HG03175 (cell line): ENCODE results near the gene METTL9.
"Not testable (repeated sequence)": the region's sequence is repeated elsewhere in the genome, so short reads cannot be mapped to it uniquely, and the experiment has no call there.

Experiments
- ATAC-seq: cut with Tn5 transposase; IDR thresholded peaks from one replicate; pipeline ENCODE4 v1.9.1; 2021; ENCODE audit warnings: mild to moderate bottlenecking, moderate library complexity; ENCODE audit not compliant: unreplicated experiment

METTL9 gene

DNA sequence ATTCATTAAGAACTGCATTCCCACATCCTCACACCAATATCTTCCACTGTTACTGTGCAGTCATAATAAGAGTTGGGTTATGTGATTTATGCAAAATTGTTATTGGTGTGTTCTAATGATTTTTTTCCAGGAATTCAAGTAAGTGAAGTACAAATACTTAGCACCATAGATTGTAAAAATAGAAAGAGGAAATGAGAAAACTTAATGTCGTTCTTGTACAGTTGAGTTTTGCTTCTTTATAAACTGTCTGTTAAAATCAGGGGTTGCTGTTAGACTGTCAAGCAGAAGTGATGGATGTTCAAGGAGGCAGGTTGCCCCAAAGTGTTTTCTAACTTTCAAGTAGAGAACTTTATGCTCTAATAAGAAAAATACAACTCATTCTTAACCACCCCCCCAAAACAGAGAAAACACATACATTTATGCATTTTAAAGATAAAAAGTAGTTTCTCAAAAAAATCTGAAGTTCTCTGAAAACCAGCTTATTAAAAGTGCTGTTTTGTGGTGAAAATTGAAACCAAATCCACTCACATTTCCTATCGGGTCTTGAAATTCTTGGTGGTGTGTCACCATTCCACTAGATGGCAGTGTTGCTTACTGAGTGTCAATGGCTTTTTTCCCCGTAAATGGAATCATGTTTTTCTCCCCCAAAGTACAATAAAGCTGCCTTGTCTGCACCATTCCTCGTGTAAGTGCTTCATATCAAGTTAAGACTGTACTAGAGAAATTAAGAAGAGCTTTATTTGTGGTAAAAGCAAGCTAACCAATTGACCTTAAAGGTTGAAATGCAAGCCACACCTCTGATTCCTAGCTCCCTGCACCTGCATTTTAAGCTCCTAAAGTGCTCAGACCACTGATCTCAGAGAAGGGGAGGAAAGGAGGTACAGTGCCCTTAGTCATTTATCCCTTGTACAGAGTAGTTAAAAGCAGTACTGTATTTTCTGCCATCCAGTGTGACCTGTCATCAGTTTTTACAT lies 57.7 kb downstream of the METTL9 start:
- no peak for ATAC-seq

DNA sequence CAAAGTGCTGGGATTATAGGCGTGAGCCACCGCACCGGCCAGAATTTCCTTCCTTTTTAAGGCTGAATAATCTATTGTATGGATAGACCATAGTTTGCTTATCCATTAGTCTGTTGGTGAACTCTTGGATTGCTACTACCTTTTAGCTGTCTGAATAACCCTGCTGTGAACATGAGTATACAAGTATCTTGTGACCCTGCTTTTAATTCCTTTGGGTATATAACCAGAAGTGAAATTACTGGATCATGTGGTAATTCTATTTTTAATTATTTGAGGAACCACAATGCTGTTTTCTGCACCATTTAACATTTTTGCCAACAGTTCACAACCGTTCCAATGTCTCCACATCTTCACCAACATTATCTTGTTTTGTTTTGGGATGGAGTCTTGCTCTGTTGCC lies 59.7 kb downstream of the METTL9 start:
- ATAC-seq, result no peak

DNA sequence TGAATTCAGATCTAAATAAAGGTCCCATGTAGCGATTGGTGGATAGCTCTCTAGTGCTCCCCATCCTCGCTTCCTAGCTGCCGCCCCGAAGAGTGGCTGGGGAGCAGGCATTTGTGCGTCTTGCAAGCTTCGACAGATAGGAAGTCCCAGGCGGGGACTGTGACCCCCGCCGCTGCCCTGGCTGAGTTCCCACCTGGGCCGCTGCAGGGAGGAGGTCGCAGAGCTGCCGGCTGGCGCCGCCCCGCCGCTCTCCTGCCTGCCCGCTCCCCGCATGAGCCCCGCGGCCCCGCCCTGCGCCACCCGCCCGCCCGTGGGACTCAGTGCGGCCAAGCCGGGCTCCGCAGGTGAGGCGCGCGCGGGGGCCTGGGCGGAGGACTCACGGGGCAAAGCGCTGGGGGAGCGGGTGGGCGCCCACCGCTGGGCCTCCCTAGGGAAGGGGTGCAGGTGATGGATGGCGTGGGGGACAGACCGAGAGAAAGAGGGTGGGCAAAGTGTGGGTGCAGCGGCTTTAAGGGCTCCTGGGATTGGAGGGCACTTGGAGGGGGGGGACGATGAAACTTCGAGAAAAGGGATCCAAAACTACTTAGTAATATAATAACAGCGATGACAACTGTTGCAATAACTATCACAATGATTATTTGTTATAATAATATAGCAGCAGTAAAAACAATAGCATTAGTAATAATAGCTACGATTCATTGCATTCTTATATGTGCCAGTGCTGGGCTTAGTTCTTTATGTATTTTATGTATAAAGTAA lies 64.7 kb downstream of the METTL9 start, which contains the start of gene OTOA:
Gene OTOA, plus strand, starts transcription at position 80 of the 759 bp plus-strand sequence. CDS start 14,547 bp downstream, outside the sequence.
- ATAC-seq, result no peak

DNA sequence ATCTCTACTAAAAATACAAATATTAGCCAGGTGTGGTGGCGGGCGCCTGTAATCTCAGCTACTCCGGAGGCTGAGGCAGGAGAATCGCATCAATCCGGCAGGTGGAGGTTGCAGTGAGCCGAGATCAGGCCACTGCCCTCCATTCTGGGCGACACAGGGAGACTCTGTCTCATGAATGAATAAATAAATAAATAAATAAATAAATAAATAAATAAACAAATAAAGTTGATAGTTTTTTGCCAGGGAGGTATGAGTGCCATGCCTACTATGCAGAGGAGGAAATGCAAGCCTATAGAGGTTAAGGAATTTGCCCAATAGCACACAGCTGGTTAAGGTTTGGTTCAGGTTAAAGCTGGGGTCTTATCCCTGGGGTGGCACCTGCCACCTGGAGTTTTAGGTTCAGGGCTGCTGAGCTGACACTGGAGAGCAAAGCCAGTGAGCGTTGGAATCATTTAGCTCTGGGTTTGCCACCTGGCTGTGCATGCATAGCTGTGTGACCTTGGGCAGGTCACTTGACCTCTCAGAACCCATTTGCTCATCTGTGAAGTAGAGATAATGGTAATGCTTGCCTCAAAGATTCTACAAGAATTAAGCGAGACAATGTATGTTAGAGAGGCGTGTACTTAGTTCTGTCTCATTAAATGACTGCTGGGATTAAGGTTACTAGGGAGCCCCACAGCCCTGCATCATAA lies 65.6 kb downstream of the METTL9 start:
- ATAC-seq, result no peak

DNA sequence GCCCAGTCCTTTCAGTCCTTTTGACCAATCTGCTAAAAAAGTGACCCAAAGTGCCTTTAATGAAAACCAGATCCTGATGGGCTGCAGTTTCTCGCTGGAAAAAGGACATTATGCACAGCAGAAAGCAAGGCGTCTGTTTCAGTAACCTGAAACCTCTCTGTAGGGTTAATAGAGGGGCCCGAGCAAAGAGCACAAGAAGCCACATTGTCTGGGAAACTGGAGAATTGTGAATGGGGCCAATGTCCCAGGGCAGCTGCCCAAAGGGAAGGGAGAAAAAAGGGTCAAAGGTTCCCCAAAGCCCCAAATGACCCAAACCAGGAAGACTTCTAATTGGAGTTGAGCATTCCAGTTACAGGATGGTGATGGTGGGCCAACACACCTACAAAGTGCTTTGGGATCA lies 67.4 kb downstream of the METTL9 start:
- no peak for ATAC-seq

DNA sequence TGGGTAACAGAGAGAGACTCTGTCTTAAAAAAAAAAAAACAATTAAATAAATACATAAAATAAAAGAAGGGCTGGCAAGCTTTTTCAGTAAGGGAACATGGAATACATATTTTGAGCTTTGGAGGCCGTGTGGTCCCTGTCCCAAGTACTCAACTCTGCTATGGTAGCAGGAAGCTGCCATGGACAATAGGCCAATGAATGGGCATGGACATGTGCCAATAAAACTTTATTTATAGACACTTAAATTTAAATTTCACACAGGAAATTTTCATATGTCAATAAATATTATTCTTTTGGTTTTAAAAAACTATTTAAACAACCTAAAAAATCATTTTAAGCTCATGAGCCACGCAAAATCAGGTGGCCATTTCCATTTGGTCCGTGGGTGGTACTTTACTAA lies 68.2 kb downstream of the METTL9 start:
- no peak for ATAC-seq

DNA sequence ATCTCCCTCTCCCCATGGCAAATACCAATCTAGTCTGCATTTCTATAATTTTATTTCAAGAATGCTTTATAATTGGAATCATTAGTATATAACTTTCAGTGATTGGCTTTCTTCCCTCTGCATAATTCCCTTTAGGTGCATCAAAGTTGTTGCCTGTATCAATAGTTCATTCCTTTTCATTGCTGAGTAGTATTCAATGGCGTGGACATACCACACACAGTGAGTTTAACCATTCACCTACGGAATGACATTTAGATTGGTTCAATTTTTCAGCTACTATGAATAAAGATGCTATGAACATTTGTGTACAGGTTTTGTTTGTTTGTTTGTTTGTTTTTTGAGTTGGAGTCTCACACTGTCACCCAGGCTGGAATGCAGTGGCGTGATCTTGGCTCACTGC lies 74.1 kb downstream of the METTL9 start:
- ATAC-seq, result no peak

DNA sequence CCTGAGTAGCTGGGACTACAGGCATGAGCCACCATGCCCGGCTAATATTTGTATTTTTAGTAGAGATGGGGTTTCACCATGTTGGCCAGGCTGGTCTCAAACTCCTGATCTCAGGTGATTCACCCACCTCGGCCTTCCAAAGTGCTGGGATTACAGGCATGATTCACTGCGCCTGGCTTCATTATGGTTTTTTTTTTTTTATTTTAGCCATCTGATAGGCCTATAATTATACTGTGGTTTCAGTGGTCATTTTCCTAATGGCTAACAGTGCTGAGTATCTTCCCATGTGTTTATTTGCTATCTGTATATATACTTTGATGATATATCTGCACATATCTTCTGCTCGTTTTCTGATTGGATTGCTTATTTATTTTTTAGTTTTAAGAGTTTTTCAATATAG lies 75.1 kb downstream of the METTL9 start:
- not testable (repeated sequence) for ATAC-seq

DNA sequence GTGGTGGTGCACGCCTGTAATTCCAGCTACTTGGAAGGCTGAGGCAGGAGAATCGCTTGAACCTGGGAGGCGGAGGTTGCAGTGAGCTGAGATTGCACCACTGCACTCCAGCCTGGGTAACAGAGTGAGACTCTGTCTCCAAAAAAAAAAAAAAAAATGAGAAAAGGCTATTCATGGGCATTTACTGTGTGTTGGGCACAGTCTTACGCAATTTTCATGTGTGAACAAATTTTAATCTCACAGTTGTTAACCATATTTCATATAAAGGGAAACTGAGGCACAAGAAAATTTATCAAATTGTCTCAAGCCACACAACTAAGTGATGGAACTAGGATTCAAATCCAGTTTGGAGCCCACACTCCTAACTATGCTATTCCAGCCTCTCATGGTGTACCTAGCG lies 81.3 kb downstream of the METTL9 start:
- not testable (repeated sequence) for ATAC-seq

DNA sequence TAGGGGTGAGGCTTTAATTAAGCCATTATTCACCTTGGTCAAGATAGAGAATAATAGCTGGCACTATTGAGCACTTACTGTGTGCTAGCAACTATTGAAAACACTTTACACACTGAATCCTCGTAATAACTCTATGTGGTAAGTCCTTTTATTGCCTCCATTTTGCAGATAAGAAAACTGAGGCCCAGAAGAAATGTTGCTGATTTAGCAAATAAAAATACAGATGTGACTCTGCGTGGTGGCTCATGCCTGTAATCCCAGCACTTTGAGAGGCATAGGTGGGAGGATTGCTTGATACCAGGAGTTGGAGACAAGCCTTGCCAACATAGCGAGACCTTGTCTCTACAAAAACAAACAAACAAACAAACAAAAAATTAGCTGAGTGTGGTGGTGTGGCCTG lies 83.8 kb downstream of the METTL9 start:
- no peak for ATAC-seq

DNA sequence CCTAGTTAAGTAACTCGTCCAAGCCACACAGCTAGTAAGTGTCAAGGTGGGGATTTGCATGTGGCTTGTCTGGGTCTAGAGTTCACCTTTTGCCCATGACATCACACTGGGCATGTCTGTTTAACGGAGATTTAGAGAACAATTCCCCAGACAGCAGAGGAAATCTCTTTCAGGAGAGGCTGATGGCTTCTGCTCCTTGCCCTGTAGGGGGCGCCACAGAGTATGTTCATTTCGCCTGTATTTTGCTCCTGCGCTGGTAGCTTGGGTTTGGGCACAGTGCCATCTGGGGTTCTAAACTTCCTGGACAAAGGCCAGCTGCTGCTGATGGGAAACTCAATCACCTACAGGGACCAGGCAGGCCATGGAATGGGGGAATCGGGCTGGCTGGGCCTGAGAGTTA lies 84.8 kb downstream of the METTL9 start:
- ATAC-seq, result no peak

DNA sequence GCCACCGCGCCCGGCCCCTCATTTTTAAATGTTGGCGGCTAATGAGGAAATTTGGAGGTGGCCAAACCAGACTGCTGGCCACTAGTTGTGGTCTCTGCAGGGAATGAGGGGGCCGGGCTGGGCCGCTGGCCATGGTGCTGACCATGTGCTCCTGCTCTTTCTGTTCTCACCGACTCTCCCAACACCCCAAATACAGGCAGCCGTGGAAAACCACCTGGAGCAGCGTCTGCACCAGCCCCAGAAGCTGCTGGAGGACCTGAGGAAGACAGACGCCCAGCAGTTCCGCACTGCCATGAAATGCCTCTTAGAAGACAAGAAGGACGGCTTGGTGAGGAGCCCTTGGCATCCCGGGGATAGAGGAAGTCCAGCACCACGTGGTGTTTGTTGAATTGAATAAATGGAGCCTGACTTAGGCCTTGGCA lies 85.7 kb downstream of the METTL9 start:
- no peak for ATAC-seq

DNA sequence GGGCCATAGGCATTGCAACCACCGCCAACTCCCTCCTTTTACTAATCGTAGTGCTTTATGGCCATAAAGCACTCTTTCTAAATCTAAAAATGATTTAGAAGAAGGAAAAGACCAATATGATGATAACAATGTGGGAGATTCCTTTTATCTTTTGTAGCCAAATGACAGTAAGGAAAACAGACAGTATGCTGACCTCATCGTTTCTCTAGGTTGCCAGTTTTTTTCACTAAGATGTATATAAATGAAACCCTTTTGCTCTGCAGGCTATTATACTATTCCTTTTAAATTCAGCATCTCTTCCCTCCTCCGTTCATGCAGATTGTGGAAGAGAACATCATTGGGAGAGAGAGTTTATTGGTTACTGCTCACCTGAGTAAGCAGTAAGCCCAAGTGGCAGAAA lies 89.7 kb downstream of the METTL9 start:
- no peak for ATAC-seq

DNA sequence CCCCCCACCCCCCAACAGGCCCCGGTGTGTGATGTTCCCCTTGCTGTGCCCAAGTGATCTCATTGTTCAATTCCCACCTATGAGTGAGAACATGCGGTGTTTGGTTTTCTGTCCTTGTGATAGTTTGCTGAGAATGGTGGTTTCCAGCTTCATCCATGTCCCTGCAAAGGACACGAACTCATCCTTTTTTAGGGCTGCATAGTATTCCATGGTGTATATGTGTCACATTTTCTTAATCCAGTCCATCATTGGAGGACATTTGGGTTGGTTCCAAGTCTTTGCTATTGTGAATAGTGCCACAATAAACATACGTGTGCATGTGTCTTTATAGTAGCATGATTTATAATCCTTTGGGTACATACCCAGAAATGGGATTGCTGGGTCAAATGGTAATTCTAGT lies 91.6 kb downstream of the METTL9 start:
- not testable (repeated sequence) for ATAC-seq

DNA sequence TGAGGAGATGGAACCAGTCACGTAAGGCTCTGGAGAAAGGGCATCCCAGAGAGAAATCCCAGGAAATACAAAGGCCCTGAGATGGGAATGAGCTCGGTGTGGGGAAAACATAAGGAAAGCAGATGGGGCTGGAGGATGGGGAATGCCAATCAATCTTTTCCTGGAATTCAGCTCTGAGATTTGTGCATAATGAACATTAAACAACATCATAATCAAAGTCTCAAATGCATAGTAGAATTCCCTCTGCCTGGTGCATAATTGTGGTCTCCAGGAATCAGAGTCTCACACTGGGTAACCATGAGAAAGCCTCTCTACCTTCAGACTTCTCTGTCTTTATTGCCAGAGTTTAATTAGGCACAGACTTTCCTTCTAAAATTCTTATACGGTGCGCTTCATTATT lies 95.2 kb downstream of the METTL9 start:
- no peak for ATAC-seq

DNA sequence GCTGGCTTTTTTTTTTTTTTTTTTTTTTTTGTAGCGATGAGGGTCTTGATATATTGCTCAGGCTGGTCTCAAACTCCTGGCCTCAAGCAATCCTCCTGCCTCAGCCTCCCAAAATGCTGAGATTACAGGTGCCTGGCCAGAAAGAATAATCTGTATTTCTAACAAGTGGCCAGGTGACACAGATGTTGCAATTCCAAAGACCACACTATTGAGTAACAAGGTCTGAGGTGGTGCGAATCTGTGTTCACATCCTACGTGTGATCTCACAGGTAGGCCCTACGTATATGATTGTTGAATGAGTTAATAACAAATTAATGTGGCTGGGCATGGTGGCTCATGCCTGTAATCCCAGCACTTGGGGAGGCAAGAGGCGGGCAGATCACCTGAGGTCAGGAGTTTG lies 97.7 kb downstream of the METTL9 start:
- no peak for ATAC-seq

DNA sequence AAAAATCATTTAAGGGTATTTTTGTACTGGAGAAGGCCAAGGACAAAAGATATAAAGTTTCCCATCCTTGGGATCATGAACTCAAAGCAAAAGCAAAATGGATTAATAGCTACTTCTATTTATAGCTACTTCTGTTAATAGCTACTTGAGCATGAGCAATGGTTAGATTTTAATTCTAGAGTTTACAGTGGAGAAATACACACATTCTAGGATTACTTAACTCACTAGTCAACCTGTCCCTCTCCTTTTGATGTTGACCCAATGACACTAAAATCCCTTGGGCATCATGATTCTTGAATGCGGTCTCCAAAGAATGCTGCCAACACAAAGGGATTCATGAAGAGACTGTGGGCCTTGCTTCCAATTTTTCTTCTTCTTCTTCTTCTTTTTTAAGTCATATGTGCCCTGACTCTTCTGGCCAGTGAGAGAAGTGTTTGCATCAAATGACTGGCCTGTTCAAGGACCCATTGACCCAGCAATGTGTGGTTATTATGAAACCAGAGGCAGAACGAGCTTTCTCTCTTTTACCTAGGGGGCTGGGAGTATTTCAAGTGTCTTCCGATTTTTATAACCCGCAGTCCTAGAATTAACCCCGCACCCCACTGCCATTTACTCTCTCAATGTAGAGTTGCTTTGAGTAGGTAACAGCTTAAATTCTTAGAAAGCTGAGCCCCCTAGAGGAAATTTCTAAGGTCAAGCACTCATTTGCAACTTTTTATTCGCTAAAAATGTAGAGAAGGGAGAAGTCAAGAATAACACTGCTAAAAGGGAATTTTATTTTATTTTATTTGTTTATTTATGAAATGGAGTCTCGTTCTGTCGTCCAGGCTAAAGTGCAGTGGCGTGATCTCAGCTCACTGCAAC lies 99.0 kb downstream of the METTL9 start:
- ATAC-seq, result no peak

DNA sequence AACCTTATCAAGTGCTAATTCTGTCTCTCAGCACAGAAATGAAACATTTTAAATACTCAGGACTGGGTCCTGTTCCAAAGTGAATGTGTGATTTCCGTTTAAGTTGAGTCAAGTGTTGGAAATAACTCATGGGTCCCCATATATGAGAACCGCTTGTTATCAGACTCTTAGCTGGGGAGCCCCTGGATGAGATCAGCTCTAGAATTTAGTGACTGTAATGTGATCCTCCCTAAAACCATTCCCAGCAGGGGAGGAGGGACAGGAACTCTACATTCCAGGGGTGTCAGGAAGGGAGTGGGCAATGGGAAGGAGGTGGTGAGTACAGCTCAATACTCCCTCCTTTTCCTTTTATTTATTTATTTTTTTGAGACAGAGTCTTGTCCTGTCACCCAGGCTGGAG lies 101.9 kb downstream of the METTL9 start:
- no peak for ATAC-seq

DNA sequence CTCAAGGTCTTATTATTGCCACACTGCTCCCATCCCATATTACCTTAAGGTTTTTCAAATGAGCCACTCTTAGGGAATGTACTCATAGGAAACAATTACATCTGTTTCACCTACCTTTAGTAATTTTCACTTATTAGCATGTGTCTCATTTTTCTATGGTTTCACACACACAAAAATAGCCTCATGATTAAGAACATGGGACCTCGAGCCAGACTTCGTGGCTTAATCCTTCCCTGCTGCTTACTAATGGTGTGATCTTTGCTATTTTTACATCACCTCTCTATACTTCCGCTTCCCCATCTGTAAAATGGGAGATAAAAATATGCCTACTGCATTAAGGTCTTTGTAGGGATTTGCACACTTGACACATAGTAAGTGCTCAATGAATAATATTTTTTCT lies 102.9 kb downstream of the METTL9 start:
- no peak for ATAC-seq

DNA sequence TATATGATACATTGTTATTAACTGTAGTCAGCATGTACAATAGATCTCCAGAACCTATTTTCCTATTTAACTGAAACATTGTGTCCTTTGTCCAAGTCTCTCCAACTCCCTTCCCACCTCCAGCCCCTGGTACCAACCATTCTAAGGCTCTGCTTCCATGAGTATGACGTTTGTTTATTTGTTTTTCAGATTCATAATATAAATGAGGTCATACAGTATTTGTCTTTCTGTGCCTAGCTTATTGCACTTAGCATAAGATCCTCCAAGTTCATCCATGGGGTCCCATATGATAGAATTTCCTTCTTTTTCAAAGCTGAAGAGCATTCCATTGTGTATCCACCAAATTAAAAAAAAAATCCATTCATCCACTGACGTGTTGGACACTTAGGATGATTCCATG lies 103.8 kb downstream of the METTL9 start:
- ATAC-seq, result no peak
